HEK293 (cell line): ENCODE data around the gene RNF2.
A peak's percentile ranks its signal among the peaks of the same experiment; 100 is the strongest.

Source experiments
- GLIS1 ChIP-seq: fragments of 450-650 bp; formaldehyde crosslinking; IDR thresholded peaks from 2 replicates; pipeline ENCODE4 v1.5.1; 2016; ENCODE audit warnings: missing biosample characterization, missing genetic modification characterization
- HOXC10 ChIP-seq: sonication (generic); formaldehyde crosslinking; IDR thresholded peaks from 2 replicates; pipeline ENCODE4 v1.8.1; 2023; ENCODE audit warnings: mild to moderate bottlenecking, missing genetic modification reagents
- KLF9 ChIP-seq: fragments of 450-650 bp; formaldehyde crosslinking; IDR thresholded peaks from 2 replicates; pipeline ENCODE4 v1.5.1; 2016; ENCODE audit warnings: missing biosample characterization, missing genetic modification characterization, low read depth
- PBX3 ChIP-seq: sonication (generic); formaldehyde crosslinking; IDR thresholded peaks from 2 replicates; pipeline ENCODE4 v1.8.1; 2022; ENCODE audit warnings: mild to moderate bottlenecking, moderate library complexity, missing genetic modification reagents
- REPIN1 ChIP-seq: fragments of 450-650 bp; formaldehyde crosslinking; IDR thresholded peaks from 2 replicates; pipeline ENCODE4 v1.5.1; 2017; ENCODE audit warnings: missing biosample characterization, missing genetic modification characterization, low read depth
- SP7 ChIP-seq: fragments of 450-650 bp; formaldehyde crosslinking; IDR thresholded peaks from 2 replicates; pipeline ENCODE4 v1.5.1; 2016; ENCODE audit warnings: missing biosample characterization, missing genetic modification characterization
- YY1 ChIP-seq: fragments of 450-650 bp; formaldehyde crosslinking; IDR thresholded peaks from 2 replicates; pipeline ENCODE4 v1.5.1; 2018; ENCODE audit warnings: missing biosample characterization, missing genetic modification characterization
- ZBTB1 ChIP-seq: fragments of 450-650 bp; formaldehyde crosslinking; IDR thresholded peaks from 2 replicates; pipeline ENCODE4 v1.5.1; 2016; ENCODE audit warnings: missing biosample characterization, missing genetic modification characterization
- ZBTB10 ChIP-seq: fragments of 450-650 bp; formaldehyde crosslinking; IDR thresholded peaks from 2 replicates; pipeline ENCODE4 v1.5.1; 2016; ENCODE audit warnings: missing biosample characterization, missing genetic modification characterization
- ZBTB49 ChIP-seq: fragments of 450-650 bp; formaldehyde crosslinking; IDR thresholded peaks from 2 replicates; pipeline ENCODE4 v1.5.1; 2016; ENCODE audit warnings: missing biosample characterization, missing genetic modification characterization, low read depth
- ZBTB6 ChIP-seq: fragments of 450-650 bp; formaldehyde crosslinking; IDR thresholded peaks from 2 replicates; pipeline ENCODE4 v1.5.1; 2017; ENCODE audit warnings: missing biosample characterization, missing genetic modification characterization
- ZBTB7A ChIP-seq: fragments of 450-650 bp; formaldehyde crosslinking; IDR thresholded peaks from 2 replicates; pipeline ENCODE4 v1.5.1; 2016; ENCODE audit warnings: low read depth, missing biosample characterization, missing genetic modification characterization
- ZNF112 ChIP-seq: fragments of 450-650 bp; formaldehyde crosslinking; IDR thresholded peaks from 2 replicates; pipeline ENCODE4 v1.5.0; 2017; ENCODE audit warnings: missing biosample characterization, missing genetic modification characterization
- ZNF19 ChIP-seq: fragments of 450-650 bp; formaldehyde crosslinking; IDR thresholded peaks from 2 replicates; pipeline ENCODE4; 2016; ENCODE audit warnings: missing biosample characterization, missing genetic modification characterization, low read depth
- ZNF23 ChIP-seq: fragments of 450-650 bp; formaldehyde crosslinking; IDR thresholded peaks from 2 replicates; pipeline ENCODE4 v1.5.1; 2016; ENCODE audit warnings: missing biosample characterization, missing genetic modification characterization, borderline replicate concordance
- ZNF248 ChIP-seq: fragments of 450-650 bp; formaldehyde crosslinking; IDR thresholded peaks from 2 replicates; pipeline ENCODE4 v1.5.1; 2017; ENCODE audit warnings: missing biosample characterization, missing genetic modification characterization
- ZNF280D ChIP-seq: fragments of 450-650 bp; formaldehyde crosslinking; IDR thresholded peaks from 2 replicates; pipeline ENCODE4 v1.5.1; 2016; ENCODE audit warnings: missing biosample characterization, missing genetic modification characterization
- ZNF433 ChIP-seq: fragments of 450-650 bp; formaldehyde crosslinking; IDR thresholded peaks from 2 replicates; pipeline ENCODE4 v1.5.1; 2016; ENCODE audit warnings: missing biosample characterization, missing genetic modification characterization, low read depth
- ZNF449 ChIP-seq: fragments of 450-650 bp; formaldehyde crosslinking; IDR thresholded peaks from 2 replicates; pipeline ENCODE4 v1.5.1; 2017; ENCODE audit warnings: missing biosample characterization, mild to moderate bottlenecking, missing genetic modification characterization, moderate library complexity
- ZNF48 ChIP-seq: fragments of 450-650 bp; formaldehyde crosslinking; IDR thresholded peaks from 2 replicates; pipeline ENCODE4 v1.5.1; 2016; ENCODE audit warnings: missing biosample characterization, missing genetic modification characterization
- ZNF549 ChIP-seq: fragments of 450-650 bp; IDR thresholded peaks from 2 replicates; pipeline ENCODE4 v1.5.1; 2018; ENCODE audit warnings: missing biosample characterization, missing genetic modification characterization, mild to moderate bottlenecking, inconsistent platforms, moderate library complexity
- ZNF621 ChIP-seq: fragments of 450-650 bp; formaldehyde crosslinking; IDR thresholded peaks from 2 replicates; pipeline ENCODE4 v1.5.1; 2017; ENCODE audit warnings: missing biosample characterization, missing genetic modification characterization
- ZNF768 ChIP-seq: fragments of 450-650 bp; formaldehyde crosslinking; IDR thresholded peaks from 2 replicates; pipeline ENCODE4 v1.5.1; 2018; ENCODE audit warnings: missing biosample characterization, mild to moderate bottlenecking, missing genetic modification characterization
- ZNF776 ChIP-seq: fragments of 450-650 bp; formaldehyde crosslinking; IDR thresholded peaks from 2 replicates; pipeline ENCODE4 v1.5.0; 2017; ENCODE audit warnings: missing biosample characterization, missing genetic modification characterization, borderline replicate concordance
- ZNF785 ChIP-seq: fragments of 450-650 bp; formaldehyde crosslinking; IDR thresholded peaks from 2 replicates; pipeline ENCODE4 v1.5.1; 2016; ENCODE audit warnings: missing biosample characterization, missing genetic modification characterization
- ZNF791 ChIP-seq: fragments of 450-650 bp; formaldehyde crosslinking; IDR thresholded peaks from 2 replicates; pipeline ENCODE4 v1.5.1; 2016; ENCODE audit warnings: missing biosample characterization, missing genetic modification characterization

The RNF2 gene

GRCh38 chr1:185045814-185046492 is 595 bp downstream of the RNF2 start (continued):
- TF ChIP-seq ZNF248 (no peak), ZBTB1 (tag by site-specific recombination) (no peak), ZNF549 (tag by site-specific recombination) (no peak), ZNF280D (tag by site-specific recombination) (no peak), ZNF768 (tag by site-specific recombination) (no peak), ZNF48 (no peak), KLF9 (tag by site-specific recombination) (peak; percentile 37; the same call in 1 of the 2 replicates), REPIN1 (no peak), ZNF621 (tag by site-specific recombination) (no peak), ZBTB49 (no peak), SP7 (tag by site-specific recombination) (no peak), GLIS1 (no peak; the same call in 1 of the 2 replicates), ZNF776 (tag by site-specific recombination) (no peak), ZNF23 (no peak), ZNF433 (tag by site-specific recombination) (no peak), ZNF112 (tag by site-specific recombination) (no peak), ZBTB6 (tag by site-specific recombination) (no peak), PBX3 (CRISPR knock-in tag) (no peak), ZBTB7A (tag by site-specific recombination) (no peak), ZBTB10 (tag by site-specific recombination) (peak; percentile 34; the same call in 1 of the 2 replicates), ZNF19 (tag by site-specific recombination) (no peak), YY1 (tag by site-specific recombination) (no peak), HOXC10 (CRISPR knock-in tag) (no peak), ZNF785 (tag by site-specific recombination) (no peak), ZNF791 (tag by site-specific recombination) (no peak), ZNF449 (tag by site-specific recombination) (no peak)
